ENCODE measurements around the gene CTNNB1.

Gene CTNNB1

GRCh38 chr3:41192885-41193284 is 6.4 kb upstream of the CTNNB1 start:
- no peak for DNase-seq (ENCODE audit: low read depth, low spot score)

- no peak for DNase-seq (ENCODE audit: low read depth, low spot score)
Observed at GRCh38 chr3:41193794-41194539, 5.3 kb upstream of the CTNNB1 start.

- DNase-seq (ENCODE audit: low read depth, low spot score) = no peak
Observed at GRCh38 chr3:41194701-41195100, 4.6 kb upstream of the CTNNB1 start.

GRCh38 chr3:41195946-41196345 is 3.4 kb upstream of the CTNNB1 start:
- DNase-seq (ENCODE audit: low read depth, low spot score) = no peak

GRCh38 chr3:41196499-41197410 is 2.5 kb upstream of the CTNNB1 start:
- no peak for DNase-seq (ENCODE audit: low read depth, low spot score)

GRCh38 chr3:41198046-41198445 is 1.3 kb upstream of the CTNNB1 start:
- DNase-seq (ENCODE audit: low read depth, low spot score) = no peak

GRCh38 chr3:41198526-41198925 is 779 bp upstream of the CTNNB1 start:
- DNase-seq (ENCODE audit: low read depth, low spot score) = no peak

GRCh38 chr3:41199866-41200668 is 762 bp downstream of the CTNNB1 start:
- peak; percentile 8 for DNase-seq (ENCODE audit: low read depth, low spot score)

- DNase-seq (ENCODE audit: low read depth, low spot score) = no peak
Observed at GRCh38 chr3:41200669-41201021, 1.3 kb downstream of the CTNNB1 start.

- DNase-seq (ENCODE audit: low read depth, low spot score) = no peak
Observed at GRCh38 chr3:41202075-41202833, 2.9 kb downstream of the CTNNB1 start.

GRCh38 chr3:41202834-41203345 is 3.6 kb downstream of the CTNNB1 start:
- no peak for DNase-seq (ENCODE audit: low read depth, low spot score)

- DNase-seq (ENCODE audit: low read depth, low spot score) = no peak
Observed at GRCh38 chr3:41204369-41204768, 5.1 kb downstream of the CTNNB1 start.

- DNase-seq (ENCODE audit: low read depth, low spot score) = no peak
Observed at GRCh38 chr3:41205591-41205990, 6.3 kb downstream of the CTNNB1 start.

GRCh38 chr3:41207355-41207754 is 8.1 kb downstream of the CTNNB1 start:
- DNase-seq (ENCODE audit: low read depth, low spot score) = no peak

- DNase-seq (ENCODE audit: low read depth, low spot score) = no peak
Observed at GRCh38 chr3:41208507-41209220, 9.4 kb downstream of the CTNNB1 start.

- DNase-seq (ENCODE audit: low read depth, low spot score) = no peak
Observed at GRCh38 chr3:41209646-41210045, 10.3 kb downstream of the CTNNB1 start.

GRCh38 chr3:41210966-41211365 is 11.7 kb downstream of the CTNNB1 start:
- DNase-seq (ENCODE audit: low read depth, low spot score) = no peak

GRCh38 chr3:41212088-41212487 is 12.8 kb downstream of the CTNNB1 start:
- no peak for DNase-seq (ENCODE audit: low read depth, low spot score)

- no peak for DNase-seq (ENCODE audit: low read depth, low spot score)
Observed at GRCh38 chr3:41213588-41213987, 14.3 kb downstream of the CTNNB1 start.

- DNase-seq (ENCODE audit: low read depth, low spot score) = no peak
Observed at GRCh38 chr3:41216422-41216821, 17.1 kb downstream of the CTNNB1 start.

All from activated CD4-positive, CD25-positive, alpha-beta regulatory T cell treated with anti-CD3 and anti-CD28 coated beads, Interleukin-2, amount 50 U/mL, for 16 hours (primary cell).